HUES6 (cell line): ENCODE results near the gene UGT3A2.
A peak's percentile ranks its signal among the peaks of the same experiment; 100 is the strongest.

Experiments used
- H3K27ac ChIP-seq: 2 replicates; pipeline ENCODE4 v1.7.0; 2013; ENCODE audit warnings: low read depth, mild to moderate bottlenecking, low read length, inconsistent platforms
- H3K27me3 ChIP-seq: 2 replicates; pipeline ENCODE4 v1.6.1; 2013; ENCODE audit warnings: low read length; ENCODE audit not compliant: control insufficient read depth, insufficient read depth
- H3K36me3 ChIP-seq: 2 replicates; pipeline ENCODE4 v1.6.1; 2013; ENCODE audit warnings: low read length; ENCODE audit not compliant: control insufficient read depth, insufficient read depth
- H3K4me1 ChIP-seq: 2 replicates; pipeline ENCODE4 v1.6.1; 2013; ENCODE audit warnings: low read length; ENCODE audit not compliant: control insufficient read depth, insufficient read depth
- H3K4me3 ChIP-seq: 2 replicates; pipeline ENCODE4 v1.5.1; 2013; ENCODE audit warnings: low read depth, low read length
- H3K9ac ChIP-seq: one replicate; pipeline ENCODE4 v1.6.1; 2013; ENCODE audit warnings: mild to moderate bottlenecking, low read length
- H3K9me3 ChIP-seq: 2 replicates; pipeline ENCODE4 v1.6.1; 2013; ENCODE audit warnings: low read depth, low read length; ENCODE audit not compliant: control insufficient read depth, insufficient read depth

The UGT3A2 gene

DNA sequence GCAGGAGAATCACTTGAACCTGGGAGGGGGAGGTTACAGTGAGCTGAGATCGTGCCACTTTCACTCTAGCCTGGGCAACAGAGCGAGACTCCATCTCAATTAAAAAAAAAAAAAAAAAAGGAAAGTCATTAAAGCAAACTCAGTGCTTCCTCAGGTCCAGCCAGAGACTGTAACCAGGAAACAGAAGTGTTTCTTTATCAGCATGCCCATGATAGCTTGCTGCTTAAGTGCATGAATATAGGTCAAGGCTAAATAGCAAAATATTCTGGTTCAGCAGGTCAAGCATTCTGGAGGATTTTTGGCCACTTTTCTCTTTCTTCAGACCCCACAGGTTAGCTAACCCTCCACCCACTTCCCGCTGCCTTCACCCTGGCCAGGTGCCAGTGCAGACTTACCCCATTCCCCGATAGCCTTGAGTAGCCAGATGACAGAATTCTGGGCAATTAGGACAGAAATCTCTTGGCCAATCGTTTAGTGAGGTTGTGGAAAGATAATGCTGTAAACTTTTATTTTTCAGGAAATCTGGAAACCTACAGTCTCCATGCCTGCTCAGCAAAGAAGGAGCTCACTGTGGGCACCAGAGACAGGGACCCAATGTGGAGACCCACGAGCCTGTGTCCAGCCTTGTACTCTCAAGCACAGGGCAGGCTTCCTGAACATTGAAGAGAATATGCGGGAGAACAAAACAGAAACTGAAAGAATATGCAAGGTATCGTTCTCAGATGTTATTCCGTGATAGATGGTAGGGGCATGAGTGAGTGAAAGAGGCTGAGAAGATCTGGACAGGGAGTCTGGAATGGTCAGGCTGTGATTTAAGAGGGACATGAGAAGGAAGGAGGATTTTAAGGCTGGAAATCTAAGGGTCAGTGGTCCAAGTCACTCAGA, 4.2 kb upstream of the UGT3A2 start:
- H3K9me3 ChIP-seq: no peaks in the 10 kb centered on the region
- H3K27me3 ChIP-seq: peaks cover under 1% of the 10 kb centered on the region
- H3K4me1 ChIP-seq: peaks cover 12% of the 10 kb centered on the region
- H3K27ac ChIP-seq: no peak overlapping the region
- H3K36me3 ChIP-seq: no peaks in the 10 kb centered on the region
- no peak overlapping the region for H3K4me3 ChIP-seq
- H3K9ac ChIP-seq: no peak overlapping the region

DNA sequence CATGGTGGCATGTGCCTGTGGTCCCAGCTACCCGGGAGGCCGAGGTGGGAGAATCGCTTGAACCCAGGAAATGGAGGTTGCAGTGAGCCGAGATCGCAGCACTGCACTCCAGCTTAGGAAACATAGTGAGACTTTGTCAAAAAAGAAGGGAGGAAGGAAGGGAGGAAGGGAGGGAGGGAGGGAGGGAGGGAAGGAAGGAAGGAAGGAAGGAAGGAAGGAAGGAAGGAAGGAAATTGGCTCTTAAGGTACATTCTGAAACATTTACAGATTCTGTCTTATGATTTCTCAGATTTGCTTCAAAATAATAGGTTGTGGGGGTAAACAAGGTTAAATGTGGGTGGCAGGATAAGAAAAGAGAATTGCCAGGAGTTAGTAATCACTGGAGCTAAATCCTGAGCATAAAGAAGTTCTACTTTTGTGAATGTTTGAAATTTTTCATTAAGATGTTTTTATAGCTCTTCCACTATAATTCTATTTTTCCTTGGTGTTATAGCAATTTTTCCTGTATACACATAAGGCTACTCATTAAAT, 2.1 kb upstream of the UGT3A2 start:
- H3K9ac ChIP-seq: no peak overlapping the region
- no peak overlapping the region for H3K27ac ChIP-seq
- H3K9me3 ChIP-seq: no peaks in the 10 kb centered on the region
- peaks cover 11% of the 10 kb centered on the region for H3K27me3 ChIP-seq
- H3K4me3 ChIP-seq: no peak overlapping the region
- no peaks in the 10 kb centered on the region for H3K36me3 ChIP-seq
- H3K4me1 ChIP-seq: peaks cover 13% of the 10 kb centered on the region

DNA sequence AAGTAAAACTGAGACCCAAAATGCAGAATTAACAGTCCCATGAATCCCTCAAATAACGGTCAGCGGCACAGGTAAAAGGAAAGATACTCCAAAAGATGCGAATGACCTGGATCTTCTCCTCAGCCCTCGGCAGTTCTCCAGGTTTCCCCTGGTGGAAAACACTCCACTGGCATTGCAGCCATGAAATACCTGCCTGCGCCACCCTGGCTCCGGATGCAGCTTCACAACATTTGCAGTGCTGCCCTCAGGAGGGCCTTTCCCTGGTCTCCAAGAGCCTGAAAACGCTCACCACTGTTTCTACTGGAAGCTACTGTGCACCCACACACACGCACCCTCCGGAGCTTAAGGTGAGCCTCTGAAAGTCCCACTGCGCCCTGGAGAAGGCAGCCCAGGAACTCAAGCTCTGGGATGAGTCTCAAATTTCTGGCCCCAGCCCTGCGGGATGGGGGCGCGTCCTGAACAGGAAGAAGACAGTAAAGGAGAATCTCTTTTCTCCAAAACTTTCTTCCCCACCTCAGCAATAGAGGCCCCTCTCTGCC, 612 bp downstream of the UGT3A2 start:
- H3K9ac ChIP-seq: peak overlapping the region; percentile 63

DNA sequence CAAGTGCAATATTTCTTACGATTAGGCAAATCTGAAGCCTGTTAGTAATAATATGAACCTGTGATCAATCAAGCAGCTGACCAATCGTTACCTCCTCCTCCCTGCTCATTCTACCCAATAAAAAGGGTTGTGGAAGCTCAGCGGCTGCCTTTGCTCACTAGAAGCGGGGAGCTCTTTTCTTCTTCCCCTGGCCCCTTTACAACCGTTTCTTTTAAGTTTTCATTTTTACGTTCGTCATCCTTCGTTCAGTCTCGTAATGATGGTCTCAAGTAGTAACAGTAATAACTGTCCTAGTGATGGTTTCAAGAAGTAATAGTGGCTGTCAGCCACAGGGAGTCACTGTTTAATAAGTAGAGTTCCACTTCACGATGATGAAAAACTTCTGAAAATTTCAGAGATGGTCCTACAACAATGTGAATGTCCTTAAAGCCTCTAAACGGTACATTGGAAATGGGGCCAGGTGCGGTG, 6.2 kb downstream of the UGT3A2 start:
- Histone ChIP-seq H3K9ac (no peak overlapping the region), H3K36me3 (no peaks in the 10 kb centered on the region), H3K4me3 (no peak overlapping the region), H3K9me3 (no peaks in the 10 kb centered on the region), H3K4me1 (no peaks in the 10 kb centered on the region), H3K27me3 (peaks cover 6% of the 10 kb centered on the region), H3K27ac (no peak overlapping the region)

More for the DNA sequence above, 612 bp downstream of the UGT3A2 start:
- H3K27me3 ChIP-seq: peaks cover 11% of the 10 kb centered on the region
- H3K9me3 ChIP-seq: no peaks in the 10 kb centered on the region
- H3K4me3 ChIP-seq: peak overlapping the region; percentile 76
- H3K4me1 ChIP-seq: peaks cover 12% of the 10 kb centered on the region
- H3K36me3 ChIP-seq: no peaks in the 10 kb centered on the region
- no peak overlapping the region for H3K27ac ChIP-seq

DNA sequence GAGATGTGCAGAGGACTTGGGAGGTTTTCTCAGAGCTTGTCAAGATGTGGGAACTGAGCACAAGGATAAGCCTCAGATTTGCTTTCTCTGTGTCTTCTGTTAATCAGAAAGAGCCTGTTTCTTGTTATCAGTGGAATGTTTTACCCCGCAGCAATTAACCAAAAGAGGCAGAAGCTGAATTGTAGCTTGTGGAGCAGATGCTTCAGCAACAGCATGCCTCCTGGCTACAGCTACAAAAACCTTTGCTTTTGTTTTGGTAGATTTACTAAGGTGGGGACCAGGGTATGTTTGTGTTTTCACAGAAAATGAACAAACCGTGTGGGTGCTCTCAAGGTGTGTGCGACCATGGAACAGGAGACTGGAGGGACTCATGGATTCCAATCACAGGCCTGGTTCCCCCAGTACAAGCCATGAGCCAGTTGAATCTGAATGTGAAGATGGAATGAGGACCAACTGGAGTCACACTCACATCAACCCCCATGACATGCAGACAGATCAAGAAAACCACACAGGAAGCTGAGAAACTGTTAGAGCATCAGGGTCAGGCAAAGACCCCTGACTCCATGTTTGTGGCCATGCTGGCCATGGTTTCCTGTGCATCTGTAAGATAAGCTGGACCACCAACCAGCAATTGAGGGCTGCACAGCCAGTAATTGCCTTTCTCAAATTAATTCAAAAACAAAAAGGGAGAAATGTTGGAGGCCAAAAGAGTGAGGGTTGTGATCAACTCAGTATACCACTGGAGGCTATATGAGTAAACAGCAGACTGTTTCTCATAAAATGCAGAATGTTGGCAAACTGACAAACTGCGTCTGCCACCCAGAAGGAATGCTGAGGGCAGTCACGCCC, 6.9 kb downstream of the UGT3A2 start:
- Histone ChIP-seq H3K9me3 (no peaks in the 10 kb centered on the region), H3K27me3 (no peaks in the 10 kb centered on the region), H3K36me3 (no peaks in the 10 kb centered on the region), H3K4me1 (no peaks in the 10 kb centered on the region), H3K27ac (no peak overlapping the region), H3K9ac (no peak overlapping the region), H3K4me3 (no peak overlapping the region)

DNA sequence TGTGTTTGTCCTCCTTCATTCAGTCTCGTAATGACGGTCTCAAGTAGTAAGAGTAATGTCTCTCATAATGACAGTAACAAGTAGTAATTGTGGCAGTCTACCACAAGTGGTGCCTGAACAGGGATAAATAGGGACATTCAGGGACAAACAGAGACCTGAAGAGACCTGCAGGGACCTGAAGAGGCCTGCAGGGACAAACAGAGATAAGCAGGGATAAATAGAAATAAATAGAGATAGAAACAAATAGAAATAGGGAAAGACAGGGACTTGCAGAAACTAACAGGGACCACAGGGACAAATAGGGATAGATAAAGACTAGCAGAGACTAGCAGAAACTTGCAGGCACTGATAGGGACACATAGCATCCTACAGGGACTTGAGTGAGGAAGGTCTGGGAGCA, 7.9 kb downstream of the UGT3A2 start:
- H3K4me1 ChIP-seq: no peaks in the 10 kb centered on the region
- H3K4me3 ChIP-seq: no peak overlapping the region
- no peaks in the 10 kb centered on the region for H3K36me3 ChIP-seq
- no peaks in the 10 kb centered on the region for H3K27me3 ChIP-seq
- H3K9me3 ChIP-seq: no peaks in the 10 kb centered on the region
- no peak overlapping the region for H3K27ac ChIP-seq
- no peak overlapping the region for H3K9ac ChIP-seq

DNA sequence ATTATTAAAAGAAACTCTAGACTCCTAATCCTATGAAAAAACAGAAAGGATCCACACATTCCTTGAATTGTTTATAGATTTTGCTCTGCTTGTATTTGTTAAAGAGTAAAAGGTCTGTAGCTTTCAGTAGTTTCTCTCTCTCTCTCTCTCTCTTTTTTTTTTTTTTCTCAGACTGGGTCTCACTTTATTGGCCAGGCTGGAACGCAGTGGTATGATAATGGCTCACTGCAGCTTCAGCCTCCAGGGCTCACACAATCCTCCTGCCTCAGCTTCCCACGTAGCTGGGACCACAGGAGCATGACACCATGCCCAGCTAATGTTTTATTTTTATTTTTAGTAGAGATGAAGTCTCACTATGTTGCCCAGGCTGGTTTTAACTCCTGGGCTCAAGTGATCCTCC, 9.3 kb downstream of the UGT3A2 start:
- H3K27ac ChIP-seq: no peak overlapping the region
- no peak overlapping the region for H3K9ac ChIP-seq
- H3K4me1 ChIP-seq: no peaks in the 10 kb centered on the region
- H3K27me3 ChIP-seq: no peaks in the 10 kb centered on the region
- H3K9me3 ChIP-seq: no peaks in the 10 kb centered on the region
- no peak overlapping the region for H3K4me3 ChIP-seq
- no peaks in the 10 kb centered on the region for H3K36me3 ChIP-seq

DNA sequence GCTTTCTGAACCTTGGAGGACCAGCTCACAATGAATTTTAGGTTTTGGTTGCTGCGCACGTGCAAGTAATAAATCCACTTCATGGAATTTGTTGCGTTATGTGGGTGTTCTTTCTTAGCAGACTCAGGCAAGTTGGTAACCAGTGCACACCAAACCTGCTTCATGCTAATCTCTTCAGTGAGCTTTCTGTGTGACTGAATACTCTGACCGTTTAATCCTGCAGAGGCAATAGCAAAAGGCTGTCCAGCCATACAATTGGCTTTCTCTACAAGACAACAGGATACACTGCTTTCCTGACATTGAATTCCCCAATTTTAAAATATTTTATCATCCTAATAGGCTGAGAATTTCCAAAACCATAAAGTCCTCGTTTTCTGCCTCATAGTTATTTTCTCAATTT, 10.3 kb downstream of the UGT3A2 start:
- Histone ChIP-seq H3K9me3 (no peaks in the 10 kb centered on the region), H3K4me1 (no peaks in the 10 kb centered on the region), H3K36me3 (no peaks in the 10 kb centered on the region), H3K4me3 (no peak overlapping the region), H3K9ac (no peak overlapping the region), H3K27me3 (no peaks in the 10 kb centered on the region), H3K27ac (no peak overlapping the region)

DNA sequence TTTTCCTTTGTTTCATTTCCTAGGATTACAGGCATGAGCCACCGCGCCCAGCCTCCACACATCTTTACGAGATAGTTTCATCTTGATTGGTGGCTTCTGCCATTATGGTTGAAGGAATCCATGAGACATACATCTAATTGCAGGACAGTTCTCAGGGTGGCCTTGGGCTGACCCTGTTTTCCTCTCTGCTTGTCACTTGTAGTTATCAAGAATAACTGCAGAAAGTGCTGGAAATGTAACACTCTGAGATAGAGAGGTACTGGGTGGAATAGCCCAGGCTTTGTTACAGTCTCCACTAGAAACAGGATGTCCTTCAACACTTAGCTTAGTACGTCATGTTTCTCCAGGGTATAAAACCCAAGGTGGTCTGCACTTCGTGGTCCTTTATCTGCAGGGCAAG, 10.7 kb downstream of the UGT3A2 start:
- no peaks in the 10 kb centered on the region for H3K27me3 ChIP-seq
- no peaks in the 10 kb centered on the region; the same call in 1 of the 2 replicates for H3K36me3 ChIP-seq
- no peak overlapping the region for H3K27ac ChIP-seq
- no peaks in the 10 kb centered on the region for H3K4me1 ChIP-seq
- H3K9ac ChIP-seq: no peak overlapping the region
- no peaks in the 10 kb centered on the region for H3K9me3 ChIP-seq
- H3K4me3 ChIP-seq: no peak overlapping the region

DNA sequence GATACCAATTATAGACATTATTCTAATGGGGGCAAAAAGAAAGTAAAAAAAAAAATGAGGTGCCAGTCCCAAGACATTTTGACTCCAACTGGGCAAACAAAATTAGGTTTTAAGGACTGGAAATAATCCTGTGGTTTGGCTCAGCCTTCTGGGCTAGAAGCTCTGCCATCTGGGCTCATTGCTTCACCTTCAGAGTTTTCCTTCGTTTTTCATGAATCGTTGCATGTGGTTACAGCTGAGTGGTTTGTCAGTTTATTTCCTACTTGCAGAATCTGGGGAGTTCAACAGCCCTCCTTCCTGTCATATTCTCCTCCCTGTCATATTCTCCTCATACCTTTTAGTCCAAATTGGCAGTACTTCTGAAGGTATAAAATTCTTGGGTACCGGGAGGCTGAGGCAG, 12.0 kb downstream of the UGT3A2 start:
- no peaks in the 10 kb centered on the region for H3K27me3 ChIP-seq
- no peaks in the 10 kb centered on the region for H3K9me3 ChIP-seq
- H3K27ac ChIP-seq: no peak overlapping the region
- no peaks in the 10 kb centered on the region; the same call in 1 of the 2 replicates for H3K36me3 ChIP-seq
- H3K4me1 ChIP-seq: no peaks in the 10 kb centered on the region
- no peak overlapping the region for H3K4me3 ChIP-seq
- no peak overlapping the region for H3K9ac ChIP-seq
